ENCODE results near the gene RNU1-3.

GRCh38 chr1:16631248-16632043 lies 35.3 kb downstream of the RNU1-3 start:
- TF ChIP-seq EP300 (IDR thresholded peaks at IDR 0.05) = no peak
- TF ChIP-seq, protein P1, sequence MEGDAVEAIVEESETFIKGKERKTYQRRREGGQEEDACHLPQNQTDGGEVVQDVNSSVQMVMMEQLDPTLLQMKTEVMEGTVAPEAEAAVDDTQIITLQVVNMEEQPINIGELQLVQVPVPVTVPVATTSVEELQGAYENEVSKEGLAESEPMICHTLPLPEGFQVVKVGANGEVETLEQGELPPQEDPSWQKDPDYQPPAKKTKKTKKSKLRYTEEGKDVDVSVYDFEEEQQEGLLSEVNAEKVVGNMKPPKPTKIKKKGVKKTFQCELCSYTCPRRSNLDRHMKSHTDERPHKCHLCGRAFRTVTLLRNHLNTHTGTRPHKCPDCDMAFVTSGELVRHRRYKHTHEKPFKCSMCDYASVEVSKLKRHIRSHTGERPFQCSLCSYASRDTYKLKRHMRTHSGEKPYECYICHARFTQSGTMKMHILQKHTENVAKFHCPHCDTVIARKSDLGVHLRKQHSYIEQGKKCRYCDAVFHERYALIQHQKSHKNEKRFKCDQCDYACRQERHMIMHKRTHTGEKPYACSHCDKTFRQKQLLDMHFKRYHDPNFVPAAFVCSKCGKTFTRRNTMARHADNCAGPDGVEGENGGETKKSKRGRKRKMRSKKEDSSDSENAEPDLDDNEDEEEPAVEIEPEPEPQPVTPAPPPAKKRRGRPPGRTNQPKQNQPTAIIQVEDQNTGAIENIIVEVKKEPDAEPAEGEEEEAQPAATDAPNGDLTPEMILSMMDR (IDR thresholded peaks at IDR 0.05) = no peak
- TF ChIP-seq POLR2A (IDR thresholded peaks at IDR 0.05) = no peak

Measured in gastroesophageal sphincter (tissue), 3 donors.